ENCODE measurements around the gene DNASE1L3. TPM values are rescaled to one million over a fixed set of nuclear protein-coding genes. Genes with fewer than 3 reads are reported as not detected.

Gene DNASE1L3, protein sequence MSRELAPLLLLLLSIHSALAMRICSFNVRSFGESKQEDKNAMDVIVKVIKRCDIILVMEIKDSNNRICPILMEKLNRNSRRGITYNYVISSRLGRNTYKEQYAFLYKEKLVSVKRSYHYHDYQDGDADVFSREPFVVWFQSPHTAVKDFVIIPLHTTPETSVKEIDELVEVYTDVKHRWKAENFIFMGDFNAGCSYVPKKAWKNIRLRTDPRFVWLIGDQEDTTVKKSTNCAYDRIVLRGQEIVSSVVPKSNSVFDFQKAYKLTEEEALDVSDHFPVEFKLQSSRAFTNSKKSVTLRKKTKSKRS
- 1 to 10 TPM in 2 of 4 donors, under 1 TPM in 1, not detected in 1; 0.80 to 2.9 (median 2.2) TPM for total RNA-seq

DNA sequence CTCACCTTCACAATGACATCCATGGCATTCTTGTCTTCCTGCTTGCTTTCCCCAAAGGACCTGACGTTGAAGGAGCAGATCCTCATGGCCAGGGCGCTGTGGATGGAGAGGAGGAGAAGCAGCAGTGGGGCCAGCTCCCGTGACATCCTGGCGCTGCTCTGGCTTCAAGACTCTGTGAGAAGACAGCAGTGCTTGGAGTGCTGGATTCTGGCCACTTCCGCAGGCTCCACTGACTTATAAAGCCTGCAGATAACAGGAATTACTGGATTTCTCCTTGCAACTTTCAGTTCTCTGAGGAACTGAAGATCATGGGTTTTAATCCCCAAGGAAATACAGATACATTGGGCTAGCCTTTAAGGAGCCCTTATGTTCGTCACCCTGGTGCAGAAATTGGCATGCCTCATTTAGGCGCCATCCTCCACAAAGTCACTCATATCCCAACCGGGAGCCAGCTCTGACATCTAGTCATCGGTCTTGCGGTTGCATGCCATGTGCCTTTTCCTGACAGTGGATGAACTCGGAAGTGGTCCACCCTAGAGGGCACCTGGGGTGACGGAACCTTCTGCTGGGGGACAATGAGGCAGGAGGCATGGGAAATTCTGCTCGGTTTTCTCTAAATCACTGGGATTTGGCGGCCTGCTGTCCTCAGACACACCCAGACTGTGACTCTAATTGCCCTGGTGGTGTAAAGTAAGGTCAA, at the start of gene DNASE1L3:
Gene DNASE1L3 (minus strand): TSS at position 212 of the 700 bp plus-strand sequence. CDS start 66 bp downstream, at position 146.
- Histone ChIP-seq H3K36me3 (no peaks in the 10 kb centered on the region), H3K4me3 (no peak within 1 kb of the TSS), H3K27ac (replicated peaks in 1 of 4) (no peak within 1 kb of the TSS), H3K27me3 (no peaks in the 10 kb centered on the region), H3K4me1 (peaks cover 0 to 7% (median 0%) of the 10 kb centered on the region in 4 donors), H3K9me3 (no peaks in the 10 kb centered on the region)
- no peak for DNase-seq (ENCODE audit: extremely low spot score)
- intact Hi-C loops (cut with DNase I): no loop called here
- TF ChIP-seq POLR2A (IDR thresholded peaks at IDR 0.05; ENCODE audit: low read depth) (no peak), EP300 (IDR thresholded peaks at IDR 0.05) (no peak), POLR2AphosphoS5 (IDR thresholded peaks at IDR 0.05) (no peak)
- TF ChIP-seq, protein P1, sequence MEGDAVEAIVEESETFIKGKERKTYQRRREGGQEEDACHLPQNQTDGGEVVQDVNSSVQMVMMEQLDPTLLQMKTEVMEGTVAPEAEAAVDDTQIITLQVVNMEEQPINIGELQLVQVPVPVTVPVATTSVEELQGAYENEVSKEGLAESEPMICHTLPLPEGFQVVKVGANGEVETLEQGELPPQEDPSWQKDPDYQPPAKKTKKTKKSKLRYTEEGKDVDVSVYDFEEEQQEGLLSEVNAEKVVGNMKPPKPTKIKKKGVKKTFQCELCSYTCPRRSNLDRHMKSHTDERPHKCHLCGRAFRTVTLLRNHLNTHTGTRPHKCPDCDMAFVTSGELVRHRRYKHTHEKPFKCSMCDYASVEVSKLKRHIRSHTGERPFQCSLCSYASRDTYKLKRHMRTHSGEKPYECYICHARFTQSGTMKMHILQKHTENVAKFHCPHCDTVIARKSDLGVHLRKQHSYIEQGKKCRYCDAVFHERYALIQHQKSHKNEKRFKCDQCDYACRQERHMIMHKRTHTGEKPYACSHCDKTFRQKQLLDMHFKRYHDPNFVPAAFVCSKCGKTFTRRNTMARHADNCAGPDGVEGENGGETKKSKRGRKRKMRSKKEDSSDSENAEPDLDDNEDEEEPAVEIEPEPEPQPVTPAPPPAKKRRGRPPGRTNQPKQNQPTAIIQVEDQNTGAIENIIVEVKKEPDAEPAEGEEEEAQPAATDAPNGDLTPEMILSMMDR (IDR thresholded peaks at IDR 0.05): no peak
- 77% methylated on average over 12 of the region's 14 CpGs for WGBS

DNA sequence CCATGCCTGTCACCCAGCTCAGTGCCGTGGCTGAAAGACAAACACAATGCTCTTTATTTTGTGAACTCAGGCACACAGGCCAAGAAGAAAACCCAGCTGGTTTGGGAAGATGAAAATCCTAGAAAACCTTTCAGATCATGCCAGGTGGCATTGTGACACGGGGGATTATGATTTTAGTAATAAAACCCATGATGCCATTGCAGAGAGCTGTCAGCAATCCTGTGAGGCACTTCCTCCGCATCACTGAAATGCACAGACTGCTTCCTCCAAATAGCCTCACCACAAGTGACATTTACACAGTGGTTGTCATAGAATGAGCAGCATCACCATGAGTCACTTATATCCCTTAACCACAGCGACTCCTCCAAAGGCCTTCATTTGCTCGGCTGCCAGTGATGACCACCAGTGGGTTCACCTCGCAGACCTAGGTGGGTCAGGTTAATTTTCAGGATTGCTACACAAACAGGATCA, 49.5 kb upstream of the DNASE1L3 start:
- Histone ChIP-seq H3K4me3 (no peak overlapping the region), H3K4me1 (no peaks in the 10 kb centered on the region), H3K27ac (replicated peaks in 1 of 4) (no peak overlapping the region), H3K27me3 (no peaks in the 10 kb centered on the region), H3K9me3 (no peaks in the 10 kb centered on the region), H3K36me3 (peaks cover 12 to 44% (median 30%) of the 10 kb centered on the region in 4 donors)
- TF ChIP-seq, protein P1 (IDR thresholded peaks at IDR 0.05): no peak
- TF ChIP-seq POLR2AphosphoS5 (IDR thresholded peaks at IDR 0.05): no peak
- TF ChIP-seq POLR2A (IDR thresholded peaks at IDR 0.05; ENCODE audit: low read depth): no peak
- TF ChIP-seq EP300 (IDR thresholded peaks at IDR 0.05): no peak
- WGBS: 87% methylated on average over 6 of the region's 6 CpGs
- intact Hi-C loops (cut with DNase I): no loop called here
- DNase-seq (ENCODE audit: extremely low spot score): no peak

DNA sequence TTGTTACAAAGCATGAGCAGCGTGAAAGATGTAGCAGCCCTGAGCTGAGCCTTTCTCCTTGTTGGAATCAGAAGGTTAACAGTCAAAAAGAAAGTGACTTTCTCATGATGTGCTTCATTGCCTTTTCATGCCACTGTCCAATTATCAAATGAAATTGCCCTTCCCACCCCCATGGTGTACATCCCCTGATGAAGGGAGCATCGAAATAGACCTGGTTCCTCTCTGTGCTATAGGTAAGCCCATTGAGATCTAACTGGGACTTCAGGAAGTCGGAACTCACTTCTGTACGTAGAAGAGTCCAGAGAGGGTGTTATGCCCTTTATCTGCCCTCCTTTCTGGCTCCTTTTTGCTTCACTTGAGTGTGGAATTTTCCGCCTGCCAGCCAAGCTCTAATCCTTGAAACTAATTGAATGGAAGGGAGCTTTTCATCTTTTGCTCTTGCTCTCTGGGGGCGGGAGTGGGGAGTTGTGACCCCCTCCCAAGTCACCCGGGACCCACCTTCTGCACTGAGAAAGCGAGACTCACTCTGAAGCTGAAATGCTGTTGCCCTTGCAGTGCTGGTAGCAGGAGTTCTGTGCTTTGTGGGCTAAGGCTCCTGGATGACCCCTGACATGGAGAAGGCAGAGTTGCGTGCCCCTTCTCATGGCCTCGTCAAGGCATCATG, 47.8 kb upstream of the DNASE1L3 start:
- H3K27ac ChIP-seq (replicated peaks in 1 of 4): no peak overlapping the region
- peaks cover 12 to 44% (median 30%) of the 10 kb centered on the region in 4 donors for H3K36me3 ChIP-seq
- 88% methylated on average over 10 of the region's 10 CpGs for WGBS
- H3K4me1 ChIP-seq: peaks cover 0 to 8% (median 4%) of the 10 kb centered on the region in 4 donors
- no peaks in the 10 kb centered on the region for H3K27me3 ChIP-seq
- H3K9me3 ChIP-seq: no peaks in the 10 kb centered on the region
- H3K4me3 ChIP-seq: no peak overlapping the region
- no peak for DNase-seq (ENCODE audit: extremely low spot score)
- intact Hi-C loops (cut with DNase I): no loop called here
- TF ChIP-seq, protein P1 (IDR thresholded peaks at IDR 0.05): no peak
- TF ChIP-seq POLR2A (IDR thresholded peaks at IDR 0.05; ENCODE audit: low read depth): no peak
- TF ChIP-seq POLR2AphosphoS5 (IDR thresholded peaks at IDR 0.05): no peak
- no peak for TF ChIP-seq EP300 (IDR thresholded peaks at IDR 0.05)

DNA sequence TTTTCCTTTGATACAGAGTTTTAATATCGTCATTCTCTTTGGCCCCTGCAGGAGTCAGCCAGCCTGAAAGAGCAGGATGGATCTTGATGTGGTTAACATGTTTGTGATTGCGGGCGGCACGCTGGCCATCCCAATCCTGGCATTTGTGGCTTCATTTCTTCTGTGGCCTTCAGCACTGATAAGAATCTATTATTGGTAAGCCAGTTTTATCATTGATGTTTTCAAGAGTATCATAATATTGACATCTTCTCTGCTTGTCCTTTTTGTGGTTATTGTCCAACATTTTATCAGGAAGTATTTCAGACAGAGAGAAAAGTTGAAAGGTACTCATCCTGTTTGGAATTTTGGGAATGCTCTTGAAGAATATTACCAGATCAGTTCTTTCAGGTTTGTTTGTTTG, 45.7 kb upstream of the DNASE1L3 start:
- intact Hi-C loops (cut with DNase I): no loop called here
- no peaks in the 10 kb centered on the region for H3K9me3 ChIP-seq
- DNase-seq (ENCODE audit: extremely low spot score): no peak
- H3K4me3 ChIP-seq: no peak overlapping the region
- no peak for TF ChIP-seq POLR2A (IDR thresholded peaks at IDR 0.05; ENCODE audit: low read depth)
- TF ChIP-seq, protein P1 (IDR thresholded peaks at IDR 0.05): no peak
- no peak for TF ChIP-seq POLR2AphosphoS5 (IDR thresholded peaks at IDR 0.05)
- TF ChIP-seq EP300 (IDR thresholded peaks at IDR 0.05): no peak
- 93% methylated on average over 4 of the region's 4 CpGs for WGBS
- H3K36me3 ChIP-seq: peaks cover 12 to 44% (median 30%) of the 10 kb centered on the region in 4 donors
- H3K27ac ChIP-seq (replicated peaks in 1 of 4): no peak overlapping the region
- no peaks in the 10 kb centered on the region for H3K27me3 ChIP-seq
- peaks cover 0 to 27% (median 20%) of the 10 kb centered on the region in 4 donors for H3K4me1 ChIP-seq

Measured in esophagus muscularis mucosa (tissue), 4 donors.